ENCODE data around the gene AKR1C4.

Gene AKR1C4

DNA sequence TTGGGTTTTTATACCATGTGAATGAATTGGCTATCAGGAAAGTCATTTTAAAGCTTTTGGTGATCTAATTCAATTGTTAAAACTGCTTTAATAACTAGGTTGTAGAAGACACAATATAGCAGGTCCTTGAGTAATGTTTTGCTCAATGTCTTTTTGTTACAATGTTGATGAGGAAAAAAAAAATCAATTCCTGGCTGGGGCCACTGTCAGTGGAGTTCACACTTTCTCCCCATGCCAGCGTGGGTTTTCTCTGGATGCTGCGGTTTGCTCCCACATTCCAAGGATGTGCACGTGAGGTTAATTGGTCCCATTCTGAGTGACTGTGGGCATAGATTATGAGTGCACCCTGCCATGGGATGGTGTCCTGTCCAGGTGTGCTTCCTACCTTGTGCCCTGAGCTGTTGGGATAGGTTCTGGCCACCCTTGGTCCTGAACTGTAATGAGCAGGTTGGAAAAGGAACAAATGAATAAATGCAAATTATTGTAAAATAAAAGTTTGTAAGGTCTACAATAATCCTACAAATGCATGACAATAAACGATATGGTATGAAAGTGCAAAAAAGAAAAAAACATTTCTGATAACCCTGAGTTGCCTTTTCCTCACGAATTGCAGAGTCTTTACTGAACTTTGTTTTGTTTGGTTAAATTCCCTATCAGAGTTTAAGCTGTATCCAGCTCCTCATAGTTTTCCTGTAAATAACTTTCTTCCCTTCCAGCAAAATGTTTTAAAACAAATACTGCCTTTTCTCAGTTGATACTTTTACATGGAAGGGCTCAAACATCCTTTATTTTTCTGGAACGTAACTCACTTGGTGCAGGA is 62.7 kb downstream of the AKR1C4 start:
- TF ChIP-seq, protein P1, sequence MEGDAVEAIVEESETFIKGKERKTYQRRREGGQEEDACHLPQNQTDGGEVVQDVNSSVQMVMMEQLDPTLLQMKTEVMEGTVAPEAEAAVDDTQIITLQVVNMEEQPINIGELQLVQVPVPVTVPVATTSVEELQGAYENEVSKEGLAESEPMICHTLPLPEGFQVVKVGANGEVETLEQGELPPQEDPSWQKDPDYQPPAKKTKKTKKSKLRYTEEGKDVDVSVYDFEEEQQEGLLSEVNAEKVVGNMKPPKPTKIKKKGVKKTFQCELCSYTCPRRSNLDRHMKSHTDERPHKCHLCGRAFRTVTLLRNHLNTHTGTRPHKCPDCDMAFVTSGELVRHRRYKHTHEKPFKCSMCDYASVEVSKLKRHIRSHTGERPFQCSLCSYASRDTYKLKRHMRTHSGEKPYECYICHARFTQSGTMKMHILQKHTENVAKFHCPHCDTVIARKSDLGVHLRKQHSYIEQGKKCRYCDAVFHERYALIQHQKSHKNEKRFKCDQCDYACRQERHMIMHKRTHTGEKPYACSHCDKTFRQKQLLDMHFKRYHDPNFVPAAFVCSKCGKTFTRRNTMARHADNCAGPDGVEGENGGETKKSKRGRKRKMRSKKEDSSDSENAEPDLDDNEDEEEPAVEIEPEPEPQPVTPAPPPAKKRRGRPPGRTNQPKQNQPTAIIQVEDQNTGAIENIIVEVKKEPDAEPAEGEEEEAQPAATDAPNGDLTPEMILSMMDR (IDR thresholded peaks at IDR 0.05; ENCODE audit: low read depth, low read length) = no peak
- no peak overlapping the region for H3K4me3 ChIP-seq (ENCODE audit: low read depth, low read length)

DNA sequence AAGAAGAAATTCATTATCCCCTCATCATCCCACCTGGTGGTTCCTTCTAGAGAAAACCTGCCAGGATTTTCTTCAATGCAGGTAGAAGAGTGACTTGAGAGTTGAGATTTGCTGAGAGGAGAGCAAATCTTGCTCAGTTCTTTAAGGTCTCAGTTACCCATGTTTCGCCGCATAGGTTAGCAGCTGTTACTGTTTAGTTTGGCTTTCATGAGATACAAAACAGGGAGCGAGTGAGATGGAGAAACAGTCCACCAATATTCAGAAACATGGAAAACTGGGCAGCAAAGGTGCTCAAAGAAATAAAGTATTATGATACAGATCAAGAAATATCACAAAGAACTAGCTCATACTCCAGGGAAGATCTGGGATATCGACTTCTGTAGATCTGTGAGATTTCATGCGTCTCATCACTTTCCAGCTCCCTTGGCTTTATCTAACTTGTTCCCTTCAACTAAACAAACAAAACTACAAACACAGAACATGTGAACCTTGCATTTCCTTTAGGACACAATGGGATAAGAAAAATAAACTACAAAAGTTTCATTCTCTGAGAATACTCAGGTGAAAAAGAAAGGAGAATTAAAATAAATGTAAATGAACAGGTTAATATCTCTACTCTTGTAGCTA is 63.4 kb downstream of the AKR1C4 start:
- H3K4me3 ChIP-seq (ENCODE audit: low read depth, low read length) = no peak overlapping the region
- TF ChIP-seq, protein P1 (IDR thresholded peaks at IDR 0.05; ENCODE audit: low read depth, low read length) = no peak

DNA sequence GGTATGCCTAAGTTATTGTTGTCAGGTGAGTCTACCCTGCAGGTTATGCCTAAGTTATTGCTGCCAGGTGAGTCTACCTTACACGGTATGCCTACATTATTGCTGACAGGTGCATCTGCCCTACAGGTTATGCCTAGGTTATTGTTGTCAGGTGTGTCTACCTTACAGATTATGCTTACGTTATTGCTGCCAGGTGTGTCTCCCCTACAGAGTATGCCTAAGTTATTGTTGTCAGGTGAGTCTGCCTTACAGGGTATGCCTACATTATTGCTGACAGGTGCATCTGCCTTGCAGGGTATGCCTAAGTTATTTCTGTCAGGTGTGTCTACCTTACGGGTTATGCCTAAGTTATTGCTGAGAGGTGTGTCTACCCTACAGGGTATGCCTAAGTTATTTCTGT is 64.2 kb downstream of the AKR1C4 start:
- TF ChIP-seq, protein P1 (IDR thresholded peaks at IDR 0.05; ENCODE audit: low read depth, low read length) = no peak
- H3K4me3 ChIP-seq (ENCODE audit: low read depth, low read length) = no peak overlapping the region

DNA sequence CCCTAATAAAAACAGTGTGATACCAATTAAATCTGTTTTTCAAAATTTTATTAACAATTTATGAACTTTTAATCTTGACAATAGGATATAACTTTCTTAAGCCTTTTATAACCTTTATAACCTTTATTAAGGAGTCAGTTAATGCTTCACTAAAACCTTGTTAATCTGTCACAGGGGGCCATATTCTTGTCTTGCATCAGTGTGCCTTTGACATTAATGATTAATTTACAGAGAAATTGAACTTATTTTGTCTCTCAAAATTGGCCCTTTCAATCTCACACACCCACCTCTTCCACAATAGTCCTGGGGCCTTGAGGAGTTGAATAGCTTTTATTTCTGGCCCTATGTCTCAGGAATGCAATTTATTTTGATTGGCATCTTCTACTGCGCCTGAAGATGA is 68.5 kb downstream of the AKR1C4 start:
- no peak overlapping the region for H3K4me3 ChIP-seq (ENCODE audit: low read depth, low read length)
- TF ChIP-seq, protein P1 (IDR thresholded peaks at IDR 0.05; ENCODE audit: low read depth, low read length) = no peak

DNA sequence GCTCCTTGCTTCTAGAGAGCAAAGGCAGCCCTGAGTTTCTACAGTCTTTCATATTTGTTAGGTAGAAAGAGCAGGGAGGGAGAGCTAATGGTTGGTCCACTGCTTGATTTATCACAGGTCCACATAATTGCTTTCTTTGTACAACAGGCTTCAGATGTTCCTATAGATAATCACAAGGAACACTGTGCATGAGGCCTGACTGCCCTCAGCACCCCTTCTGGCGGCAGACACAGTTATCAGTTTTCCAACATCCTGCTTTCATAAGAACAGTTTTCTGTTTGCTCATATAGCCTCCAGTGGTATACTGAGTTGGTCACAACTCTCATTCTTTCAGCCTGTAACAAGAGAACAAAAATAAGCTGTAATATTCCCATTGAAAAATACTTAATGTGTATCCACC is 69.7 kb downstream of the AKR1C4 start:
- TF ChIP-seq, protein P1 (IDR thresholded peaks at IDR 0.05; ENCODE audit: low read depth, low read length) = no peak
- no peak overlapping the region for H3K4me3 ChIP-seq (ENCODE audit: low read depth, low read length)

DNA sequence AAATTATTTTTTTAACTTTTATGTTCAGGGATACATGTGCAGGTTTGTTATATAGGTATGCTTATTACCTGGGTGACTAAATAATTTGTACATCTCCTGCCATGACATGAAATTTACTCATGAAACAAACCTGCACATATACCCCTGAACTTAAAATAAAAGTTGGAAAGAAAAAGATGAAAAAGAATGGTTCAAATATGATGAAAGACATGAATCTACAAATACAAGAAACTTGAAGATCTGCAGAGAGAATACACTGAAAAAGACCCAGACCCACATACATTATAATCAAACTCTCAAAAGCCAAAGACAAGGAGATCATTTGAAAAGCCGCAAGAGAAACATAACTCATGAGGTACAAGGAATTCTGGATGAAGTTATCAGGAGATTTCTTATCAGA is 70.2 kb downstream of the AKR1C4 start:
- TF ChIP-seq, protein P1 (IDR thresholded peaks at IDR 0.05; ENCODE audit: low read depth, low read length) = no peak
- H3K4me3 ChIP-seq (ENCODE audit: low read depth, low read length) = no peak overlapping the region

DNA sequence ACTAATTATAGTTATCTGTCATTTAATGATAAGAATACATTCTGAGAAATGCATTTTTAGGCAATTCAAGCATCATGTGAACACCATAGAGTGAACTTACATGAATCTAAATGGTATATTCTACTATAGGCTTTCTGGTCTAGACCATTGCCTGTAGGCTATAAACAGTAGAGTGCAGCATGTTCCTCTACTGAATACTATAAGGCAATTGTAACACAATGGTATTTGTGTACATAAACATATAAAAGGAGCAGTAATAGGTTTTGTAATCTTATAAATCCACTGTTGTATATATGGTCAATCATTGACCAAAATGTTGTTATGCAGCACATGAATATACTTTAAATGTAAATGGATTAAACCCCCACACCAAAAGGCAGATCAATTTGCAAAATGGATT is 71.6 kb downstream of the AKR1C4 start:
- TF ChIP-seq, protein P1 (IDR thresholded peaks at IDR 0.05; ENCODE audit: low read depth, low read length) = no peak
- H3K4me3 ChIP-seq (ENCODE audit: low read depth, low read length) = no peak overlapping the region
